K562 (cell line): Measurements from ENCODE around the gene MBOAT1. TPM values are rescaled to one million over a fixed set of nuclear protein-coding genes. Genes with fewer than 3 reads are reported as not detected.
A peak's percentile ranks its signal among the peaks of the same experiment; 100 is the strongest.

ENCODE experiments used
- ARID1B ChIP-seq: fragments of 450-650 bp; IDR thresholded peaks from 2 replicates; pipeline ENCODE4 v1.6.1; 2016; ENCODE audit warnings: antibody characterized with exemption, mild to moderate bottlenecking, inconsistent platforms
- CTCF ChIP-seq, 3 experiments: IDR thresholded peaks in 2 of 3; conservative IDR thresholded peaks in 1 of 3; 2 replicates each; pipeline ENCODE4 v1.5.1; 2011 to 2012; ENCODE audit warnings: low read length in 3 of 3, mild to moderate bottlenecking in 3 of 3, control low read depth in 2 of 3, improper control_type of control experiment in 1 of 3, inconsistent platforms in 1 of 3, low read depth in 1 of 3, mixed read lengths in 1 of 3, moderate library complexity in 1 of 3; ENCODE audit not compliant: insufficient read depth in 2 of 3
- DEAF1 ChIP-seq: fragments of 450-650 bp; formaldehyde crosslinking; IDR thresholded peaks from 2 replicates; pipeline ENCODE4 v1.4.0; 2020; ENCODE audit warnings: mild to moderate bottlenecking, moderate library complexity
- ELF2 ChIP-seq: fragments of 250-450 bp; sonication (Bioruptor Pico); IDR thresholded peaks from 2 replicates; pipeline ENCODE4 v1.5.0; 2021; ENCODE audit warnings: mild to moderate bottlenecking
- EP400 ChIP-seq: fragments of 450-650 bp; IDR thresholded peaks from 2 replicates; pipeline ENCODE4 v1.6.1; 2017; ENCODE audit warnings: antibody characterized with exemption, mild to moderate bottlenecking, moderate library complexity
- FIP1L1 ChIP-seq: fragments of 200-400 bp; formaldehyde crosslinking; IDR thresholded peaks from 2 replicates; pipeline ENCODE4 v1.6.1; 2018; ENCODE audit warnings: mild to moderate bottlenecking, low read depth, low read length; ENCODE audit not compliant: poor library complexity, severe bottlenecking
- JUNB ChIP-seq: fragments of 450-650 bp; formaldehyde crosslinking; conservative IDR thresholded peaks from 2 replicates; pipeline ENCODE4 v1.4.0; 2020; ENCODE audit warnings: mild to moderate bottlenecking
- KAT8 ChIP-seq: fragments of 450-650 bp; IDR thresholded peaks from 2 replicates; pipeline ENCODE4 v1.6.1; 2016; ENCODE audit warnings: low read depth, mild to moderate bottlenecking
- MAZ ChIP-seq, 2 experiments: fragments of 450-650 bp in 1 of 2; sonication (generic) in 1 of 2; formaldehyde crosslinking; IDR thresholded peaks in 1 of 2; conservative IDR thresholded peaks in 1 of 2; 2 replicates each; pipeline versions ENCODE4 v1.4.0 to v1.5.0; 2020; ENCODE audit warnings: mild to moderate bottlenecking in 1 of 2, missing genetic modification reagents in 1 of 2
- PHF8 ChIP-seq: fragments of 200-600 bp; sonication (generic); IDR thresholded peaks from 2 replicates; pipeline ENCODE4 v1.6.1; 2012; ENCODE audit warnings: mixed run types, mild to moderate bottlenecking, inconsistent platforms, low read length, moderate library complexity, borderline replicate concordance
- PKNOX1 ChIP-seq: fragments of 450-650 bp; IDR thresholded peaks from 2 replicates; pipeline ENCODE4 v1.6.1; 2016
- POLR2G ChIP-seq: fragments of 200-400 bp; formaldehyde crosslinking; IDR thresholded peaks from 2 replicates; pipeline ENCODE4 v1.6.1; 2017; ENCODE audit warnings: low read depth, mild to moderate bottlenecking, antibody characterized with exemption, low read length, moderate library complexity
- RBM25 ChIP-seq: fragments of 200-400 bp; formaldehyde crosslinking; IDR thresholded peaks from 2 replicates; pipeline ENCODE4 v1.6.1; 2018; ENCODE audit warnings: low read length, low read depth, moderate library complexity; ENCODE audit not compliant: severe bottlenecking
- SIN3A ChIP-seq, 2 experiments: fragments of 150-350 bp in 1 of 2; IDR thresholded peaks; 2 replicates each; pipeline ENCODE4 v1.6.1; 2011 to 2016; ENCODE audit warnings: borderline replicate concordance in 2 of 2, low read depth in 2 of 2, low read length in 2 of 2, mild to moderate bottlenecking in 2 of 2, moderate library complexity in 2 of 2; ENCODE audit not compliant: control insufficient read depth in 1 of 2
- SMAD2 ChIP-seq: fragments of 150-350 bp; IDR thresholded peaks from 2 replicates; pipeline ENCODE4 v1.6.1; 2014; ENCODE audit warnings: low read depth, mild to moderate bottlenecking, low read length
- SMARCA5 ChIP-seq: fragments of 450-650 bp; IDR thresholded peaks from 2 replicates; pipeline ENCODE4 v1.6.1; 2016
- SMC3 ChIP-seq: conservative IDR thresholded peaks from 2 replicates; pipeline ENCODE4 v1.6.1; 2011; ENCODE audit warnings: low read depth, low read length, improper control_type of control experiment; ENCODE audit not compliant: insufficient read depth
- SOX6 ChIP-seq: fragments of 450-650 bp; IDR thresholded peaks from 2 replicates; pipeline ENCODE4 v1.6.1; 2014; ENCODE audit warnings: mild to moderate bottlenecking
- TAF15 ChIP-seq: fragments of 200-400 bp; formaldehyde crosslinking; IDR thresholded peaks from 2 replicates; pipeline ENCODE4 v1.6.1; 2017; ENCODE audit warnings: mild to moderate bottlenecking, low read depth, low read length, moderate library complexity
- TAF7 ChIP-seq: fragments of 450-650 bp; IDR thresholded peaks from 2 replicates; pipeline ENCODE4 v1.6.1; 2016; ENCODE audit warnings: missing genetic modification characterization, missing compliant biosample characterization
- ZBTB2 ChIP-seq: fragments of 450-650 bp; IDR thresholded peaks from 2 replicates; pipeline ENCODE4 v1.6.1; 2016; ENCODE audit warnings: antibody characterized with exemption
- ZNF324 ChIP-seq: fragments of 250-450 bp; sonication (Bioruptor Pico); IDR thresholded peaks from 2 replicates; pipeline ENCODE4 v1.4.0; 2020; ENCODE audit warnings: mild to moderate bottlenecking
- ZNF707 ChIP-seq: fragments of 250-450 bp; sonication (Bioruptor Pico); conservative IDR thresholded peaks from 2 replicates; pipeline ENCODE4 v1.8.0; 2022; ENCODE audit warnings: inconsistent platforms, mild to moderate bottlenecking, moderate library complexity
- polyA plus RNA-seq, 8 experiments: library from polyadenylated mRNA; depleted of rRNA in 4 of 8; stranded (reverse) in 5 of 8; unstranded in 3 of 8; fragments of >200 nt; fragmentation: Nextera tagmentation in 2 of 8; fragmentation: Illumina TruSeq in 1 of 8; extraction: Ambion mirVana in 2 of 8; extraction: Trizol in 1 of 8; gene quantifications; 2 replicates each; pipeline versions ENCODE4 v1.2.1 to v1.2.3, GENCODE V29; 2011 to 2014; ENCODE audit warnings: inconsistent platforms in 1 of 8, missing spikeins in 1 of 8
- total RNA-seq, 7 experiments: library from RNA; depleted of rRNA in 6 of 7; stranded (reverse); fragments of >200 nt in 6 of 7; fragmentation: Illumina TruSeq in 2 of 7; extraction: Trizol in 2 of 7; gene quantifications; 2 replicates each; pipeline versions ENCODE4 v1.2.1 to v1.2.3, GENCODE V29; 2011 to 2021; ENCODE audit warnings: low replicate concordance in 1 of 7

Gene MBOAT1
- total and polyA plus RNA-seq, 9 of the 15 experiments (the other 6 are each of a cell fraction or from before 2014, with no cell fraction given): 0.13 to 16.5 (median 10.3) TPM

- TF ChIP-seq ZNF324 (CRISPR knock-in tag) (no peak), PKNOX1 (0 out of 2 replicates have a peak, but pooled peaks have one; percentile 20), TAF15 (no peak), JUNB (no peak), PHF8 (no peak), SOX6 (peak; percentile 16; the same call in 1 of the 2 replicates), SIN3A (IDR thresholded peaks at IDR 0.05; ENCODE audit: borderline replicate concordance in 2 of 2, control insufficient read depth in 1 of 2, low read depth in 2 of 2, low read length in 2 of 2) (no peak), ELF2 (no peak), EP400 (no peak), POLR2G (no peak), ARID1B (no peak), DEAF1 (CRISPR knock-in tag) (peak; percentile 74), ZNF707 (CRISPR knock-in tag) (no peak), ZBTB2 (no peak), KAT8 (no peak), TAF7 (no peak), RBM25 (no peak), SMAD2 (no peak), MAZ (CRISPR knock-in tag; conservative IDR thresholded peaks at IDR 0.05 in 1 of 2, IDR thresholded peaks at IDR 0.05 in 1 of 2) (no peak), SMARCA5 (0 out of 2 replicates have a peak, but pooled peaks have one; percentile 0), FIP1L1 (no peak), CTCF (IDR thresholded peaks at IDR 0.05 in 2 of 3, conservative IDR thresholded peaks at IDR 0.05 in 1 of 3; ENCODE audit: insufficient read depth in 2 of 3, low read depth in 1 of 3, low read length in 3 of 3) (peak; percentile 59 to 85 (median 69); a peak in 5 of 6 replicates), SMC3 (peak; percentile 49; the same call in 1 of the 2 replicates)
These were observed 120.2 kb downstream of the MBOAT1 start (continued) for GRCh38 chr6:20092071-20092566.
